BE2C (cell line): ENCODE results near the gene SLC30A4.

ENCODE experiments used
- DNase-seq: peaks from one replicate; pipeline ENCODE4 v3.0.0-alpha.2; 2020
- H3K27me3 ChIP-seq: fragments of 250-450 bp; sonication (Bioruptor Pico); 2 replicates; pipeline ENCODE4 v1.5.1; 2020; ENCODE audit warnings: mild to moderate bottlenecking
- H3K36me3 ChIP-seq: fragments of 250-450 bp; sonication (Bioruptor Pico); 2 replicates; pipeline ENCODE4 v1.5.1; 2020; ENCODE audit warnings: mild to moderate bottlenecking
- H3K4me1 ChIP-seq: fragments of 250-450 bp; sonication (Bioruptor Pico); 2 replicates; pipeline ENCODE4 v1.5.1; 2020
- H3K4me3 ChIP-seq: 2 replicates; pipeline ENCODE4 v1.5.1; 2011; ENCODE audit warnings: low read depth, low read length
- H3K9me3 ChIP-seq: fragments of 250-450 bp; sonication (Bioruptor Pico); 2 replicates; pipeline ENCODE4 v1.5.1; 2020
- CTCF ChIP-seq: IDR thresholded peaks from 2 replicates; pipeline ENCODE4 v1.5.1; 2012; ENCODE audit warnings: mild to moderate bottlenecking, low read depth, low read length

Gene SLC30A4

GRCh38 chr15:45434078-45434567 is 88.4 kb downstream of the SLC30A4 start:
- H3K27me3 ChIP-seq: peaks cover 5% of the 10 kb centered on the region; the same call in 1 of the 2 replicates
- no peaks in the 10 kb centered on the region for H3K4me1 ChIP-seq
- H3K4me3 ChIP-seq: no peak overlapping the region
- H3K9me3 ChIP-seq: no peaks in the 10 kb centered on the region
- TF ChIP-seq CTCF: no peak
- no peaks in the 10 kb centered on the region for H3K36me3 ChIP-seq
- no peak for DNase-seq

- DNase-seq: no peak
- TF ChIP-seq CTCF: no peak
These were observed 91.0 kb downstream of the SLC30A4 start for GRCh38 chr15:45431511-45431910.

GRCh38 chr15:45429941-45430792 is 92.4 kb downstream of the SLC30A4 start:
- DNase-seq: peak; percentile 84
- H3K36me3 ChIP-seq: no peaks in the 10 kb centered on the region
- peak; percentile 100 for TF ChIP-seq CTCF
- no peaks in the 10 kb centered on the region for H3K9me3 ChIP-seq
- peaks cover 5% of the 10 kb centered on the region; the same call in 1 of the 2 replicates for H3K27me3 ChIP-seq
- H3K4me3 ChIP-seq: peak overlapping the region; percentile 41
- H3K4me1 ChIP-seq: no peaks in the 10 kb centered on the region

More at GRCh38 chr15:45431511-45431910, 91.0 kb downstream of the SLC30A4 start:
- no peaks in the 10 kb centered on the region for H3K36me3 ChIP-seq
- H3K27me3 ChIP-seq: peaks cover 5% of the 10 kb centered on the region; the same call in 1 of the 2 replicates
- H3K4me3 ChIP-seq: no peak overlapping the region
- H3K4me1 ChIP-seq: no peaks in the 10 kb centered on the region
- H3K9me3 ChIP-seq: no peaks in the 10 kb centered on the region
